Activated B cell treated with CpG ODN at 0.5 μM for 24 hours (primary cell): ENCODE data around the gene BCAS3. TPM values are rescaled to one million over a fixed set of nuclear protein-coding genes. Genes with fewer than 3 reads are reported as not detected.

Source experiments
- ATAC-seq: fragments of 200-7000 bp; cut with Tn5 transposase; one replicate; pipeline ENCODE4 v1.10.0; 2021; ENCODE audit warnings: low read depth, mild to moderate bottlenecking, moderate library complexity
- CTCF ChIA-PET: fragments of 350-600 bp; sonication (Branson Sonifier 250); formaldehyde crosslinking; loops from one replicate; lab custom pipeline; 2021; ENCODE audit warnings: antibody characterized with exemption; lab: Charles Lee
- POLR2A ChIA-PET: fragments of 350-600 bp; sonication (Branson Sonifier 250); formaldehyde crosslinking; loops from one replicate; lab custom pipeline; 2021; ENCODE audit warnings: antibody characterized with exemption; lab: Charles Lee
- DNase-seq: peaks from one replicate; pipeline ENCODE4 v3.0.0; 2022
- H3K27ac Mint-ChIP-seq: one replicate; pipeline ENCODE4 v1.8.0; 2020; ENCODE audit warnings: mixed read lengths
- H3K27me3 Mint-ChIP-seq: one replicate; pipeline ENCODE4 v1.8.0; 2021; ENCODE audit warnings: mixed read lengths
- H3K36me3 Mint-ChIP-seq: one replicate; pipeline ENCODE4 v1.8.0; 2021; ENCODE audit warnings: low read depth, mixed read lengths
- H3K4me1 Mint-ChIP-seq: one replicate; pipeline ENCODE4 v1.8.0; 2021; ENCODE audit warnings: mixed read lengths
- H3K4me3 Mint-ChIP-seq: one replicate; pipeline ENCODE4 v1.8.0; 2020; ENCODE audit warnings: mild to moderate bottlenecking, mixed read lengths
- H3K9me3 Mint-ChIP-seq: one replicate; pipeline ENCODE4 v1.8.0; 2020; ENCODE audit warnings: mixed read lengths
- CTCF ChIP-seq: fragments of 200-600 bp; IDR thresholded peaks from one replicate; pipeline ENCODE4 v1.8.0; 2022; ENCODE audit warnings: antibody characterized with exemption, mild to moderate bottlenecking
- intact Hi-C: fragments of 100-400 bp; cut with micrococcal nuclease; formaldehyde crosslinking; loops from one replicate; pipeline ENCODE4 v1.15.1; 2024
- total RNA-seq: library from RNA; stranded (reverse); gene quantifications from 2 replicates; pipeline ENCODE4 v1.2.3, GENCODE V29; 2022

BCAS3 gene
- total RNA-seq, 1 donor from 2014 or later, result 37.5 TPM

- H3K9me3 Mint-ChIP-seq, result peaks cover 14% of the 10 kb centered on the region
- CTCF ChIA-PET, result no interaction called here
Observed at GRCh38 chr17:60959696-60960095, 282.0 kb downstream of the BCAS3 start.

DNA sequence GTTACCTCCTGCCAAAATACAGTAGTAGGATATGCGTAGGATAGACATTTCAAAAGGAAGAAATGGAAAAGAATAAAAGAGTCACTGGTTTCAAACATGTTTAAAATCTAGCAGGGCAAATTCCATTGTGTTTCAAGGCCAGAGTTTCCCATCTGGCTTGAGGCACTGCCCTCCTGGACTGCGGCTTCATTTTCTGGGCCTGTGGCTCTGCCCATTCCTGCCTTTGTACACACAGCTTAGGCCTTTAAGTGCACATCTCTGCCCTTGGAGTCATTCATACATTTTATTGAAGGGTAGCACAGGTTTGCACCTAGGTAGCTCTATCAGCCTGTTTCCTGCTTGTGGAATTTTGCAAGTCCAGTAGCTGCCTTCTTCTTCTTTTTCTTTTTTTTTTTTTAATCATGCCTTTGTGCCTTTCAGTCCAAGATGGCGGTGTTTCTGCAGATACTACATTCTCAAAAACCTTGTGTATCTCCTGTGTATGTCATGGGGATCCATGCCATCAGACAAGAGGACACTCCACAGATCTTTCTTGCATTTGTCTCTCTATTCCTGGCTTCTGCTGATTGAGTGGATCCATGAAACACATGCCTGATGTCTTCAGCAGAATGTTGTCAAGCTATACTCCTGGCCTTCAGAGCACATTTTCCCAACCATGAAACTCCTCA, 282.9 kb downstream of the BCAS3 start:
- Mint-ChIP-seq H3K9me3 (peaks cover 14% of the 10 kb centered on the region), H3K4me3 (no peak overlapping the region), H3K4me1 (no peaks in the 10 kb centered on the region), H3K27ac (no peak overlapping the region), H3K36me3 (peaks cover 12% of the 10 kb centered on the region), H3K27me3 (no peaks in the 10 kb centered on the region)
- no peak for TF ChIP-seq CTCF
- intact Hi-C loops, result no loop called here
- no peak for ATAC-seq
- ChIA-PET CTCF (no interaction called here), POLR2A (no interaction called here)
- DNase-seq, result no peak

More at GRCh38 chr17:60959696-60960095, 282.0 kb downstream of the BCAS3 start:
- Mint-ChIP-seq H3K4me3 (no peak overlapping the region), H3K36me3 (peaks cover 12% of the 10 kb centered on the region), H3K4me1 (no peaks in the 10 kb centered on the region), H3K27ac (no peak overlapping the region), H3K27me3 (no peaks in the 10 kb centered on the region)
- intact Hi-C loops, result no loop called here
- DNase-seq (no peak), ATAC-seq (no peak)
- TF ChIP-seq CTCF, result no peak
- POLR2A ChIA-PET, result no interaction called here

DNA sequence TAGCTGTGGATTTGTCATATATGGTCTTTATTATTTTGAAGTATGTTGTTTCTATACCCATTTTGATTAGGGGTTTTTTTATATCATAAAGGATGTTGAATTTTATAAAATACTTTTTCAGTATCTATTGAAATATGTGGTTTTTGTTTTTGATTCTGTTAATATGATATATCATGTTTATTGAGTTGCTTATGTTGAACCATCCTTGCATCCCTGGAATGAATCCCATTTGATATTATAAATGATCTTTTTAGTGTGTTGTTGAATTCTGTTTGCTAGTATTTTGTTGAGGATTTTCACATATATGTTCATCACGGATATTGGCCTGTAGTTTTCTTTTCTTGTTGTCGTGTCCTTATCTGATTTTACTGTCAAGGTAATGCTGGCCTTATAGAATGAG, 286.5 kb downstream of the BCAS3 start:
- ChIA-PET CTCF (no interaction called here), POLR2A (no interaction called here)
- intact Hi-C loops, result no loop called here
- H3K36me3 Mint-ChIP-seq, result peaks cover 16% of the 10 kb centered on the region
- no peaks in the 10 kb centered on the region for H3K4me1 Mint-ChIP-seq
- no peak overlapping the region for H3K27ac Mint-ChIP-seq
- H3K27me3 Mint-ChIP-seq, result peaks cover 3% of the 10 kb centered on the region
- ATAC-seq (no peak), DNase-seq (no peak)
- H3K9me3 Mint-ChIP-seq, result peaks cover 28% of the 10 kb centered on the region
- TF ChIP-seq CTCF, result no peak
- H3K4me3 Mint-ChIP-seq, result no peak overlapping the region

- ChIA-PET POLR2A (no interaction called here), CTCF (no interaction called here)
- DNase-seq (no peak), ATAC-seq (no peak)
- peaks cover 9% of the 10 kb centered on the region for H3K36me3 Mint-ChIP-seq
- no peaks in the 10 kb centered on the region for H3K4me1 Mint-ChIP-seq
- TF ChIP-seq CTCF, result no peak
- H3K27me3 Mint-ChIP-seq, result peaks cover 3% of the 10 kb centered on the region
- H3K4me3 Mint-ChIP-seq, result no peak overlapping the region
- H3K27ac Mint-ChIP-seq, result no peak overlapping the region
- H3K9me3 Mint-ChIP-seq, result peaks cover 19% of the 10 kb centered on the region
- intact Hi-C loops, result no loop called here
Observed at GRCh38 chr17:60968266-60968665, 290.6 kb downstream of the BCAS3 start.

DNA sequence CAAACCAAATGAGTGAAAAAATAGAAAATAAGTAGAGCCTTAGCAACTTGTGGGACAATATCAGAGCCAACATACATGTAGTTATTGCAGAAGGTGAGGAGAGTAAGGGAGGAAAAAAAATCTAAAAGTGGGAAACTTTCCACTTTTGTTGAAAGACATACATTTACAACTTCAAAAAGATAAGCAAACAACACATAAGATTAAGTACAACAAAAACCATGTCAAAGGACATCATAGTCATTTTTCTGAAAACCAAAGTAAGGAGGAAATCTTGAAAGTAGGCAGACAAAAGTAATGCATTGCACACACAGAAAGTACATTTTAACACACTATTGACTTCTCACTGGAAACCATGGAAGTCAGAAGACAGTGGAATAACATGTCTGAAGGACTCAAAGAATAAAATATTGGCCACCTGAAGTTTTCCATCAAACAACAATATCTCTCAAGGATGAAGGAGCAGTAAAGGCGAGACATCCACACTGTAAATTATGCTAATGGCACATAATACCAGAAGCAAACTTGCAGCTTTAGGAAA, 291.9 kb downstream of the BCAS3 start:
- ChIA-PET POLR2A (no interaction called here), CTCF (no interaction called here)
- intact Hi-C loops, result loop anchor here (2.0 kb wide), 2 partner anchors 419 to 581 kb away; no protein-coding TSS in a partner anchor
- H3K27ac Mint-ChIP-seq, result no peak overlapping the region
- DNase-seq (no peak), ATAC-seq (no peak)
- TF ChIP-seq CTCF, result no peak
- peaks cover 3% of the 10 kb centered on the region for H3K27me3 Mint-ChIP-seq
- peaks cover 13% of the 10 kb centered on the region for H3K9me3 Mint-ChIP-seq
- no peaks in the 10 kb centered on the region for H3K4me1 Mint-ChIP-seq
- H3K4me3 Mint-ChIP-seq, result no peak overlapping the region
- H3K36me3 Mint-ChIP-seq, result peaks cover 7% of the 10 kb centered on the region
